HepG2 (cell line): ENCODE data around the gene DNAJC4. TPM values are rescaled to one million over a fixed set of nuclear protein-coding genes. Genes with fewer than 3 reads are reported as not detected.
A peak's percentile ranks its signal among the peaks of the same experiment; 100 is the strongest.

Experiments used
- ATAC-seq: fragments of 200-7000 bp; cut with Tn5 transposase; 3 replicates; pipeline ENCODE4 v1.9.1; 2020; ENCODE audit warnings: mild to moderate bottlenecking, moderate library complexity
- BruUV-seq: library from RNA; stranded (reverse); fragments of 400-500 nt; replicated peaks from 2 replicates; lab custom pipeline; 2021; lab: Mats Ljungman, UMichigan
- CTCF ChIA-PET: fragments of 300-600 bp; formaldehyde crosslinking; extraction: SDS; loops from one replicate; lab custom pipeline; 2021; ENCODE audit warnings: low total read pairs, inconsistent platforms, low intra/inter-chr PET ratio; lab: Yijun Ruan, JAX
- POLR2A ChIA-PET: fragments of 350-600 bp; sonication (Branson Sonifier 250); formaldehyde crosslinking; loops from one replicate; lab custom pipeline; 2020; ENCODE audit warnings: antibody characterized with exemption, inconsistent platforms; lab: Yijun Ruan, JAX
- DNase-seq: peaks from one replicate; pipeline ENCODE4 v3.0.0-alpha.2; 2015; ENCODE audit warnings: low spot score
- FAIRE-seq: peaks from 3 replicates; lab custom pipeline; 2011; peaks lifted over from hg19 to GRCh38; lab: Jason Lieb, UNC
- H2AFZ ChIP-seq: one replicate; pipeline ENCODE4 v1.6.1; 2011; ENCODE audit warnings: low read length, inconsistent platforms
- H3K27ac ChIP-seq: fragments of 300-600 bp; 3 replicates; pipeline ENCODE4 v1.8.0; 2011; ENCODE audit warnings: mixed run types, mild to moderate bottlenecking, mixed read lengths, low read length, inconsistent platforms; ENCODE audit not compliant: insufficient read depth; ENCODE audit errors: extremely low read length
- H3K27me3 ChIP-seq, 2 experiments: fragments of 200-600 bp in 1 of 2; 2 replicates in 1 of 2; 3 replicates in 1 of 2; pipeline versions ENCODE4 v1.6.0 to v1.8.0; 2011; ENCODE audit warnings: low read length in 2 of 2, mild to moderate bottlenecking in 2 of 2, moderate library complexity in 2 of 2, inconsistent platforms in 1 of 2; ENCODE audit not compliant: insufficient read depth in 2 of 2, control insufficient read depth in 1 of 2
- H3K36me3 ChIP-seq, 2 experiments: fragments of 200-600 bp in 1 of 2; replicated peaks in 1 of 2; 2 replicates in 1 of 2; 3 replicates in 1 of 2; pipeline versions ENCODE4 v1.5.1 to v1.8.0; 2011; ENCODE audit warnings: low read length in 2 of 2, inconsistent platforms in 1 of 2; ENCODE audit not compliant: insufficient read depth in 2 of 2, control insufficient read depth in 1 of 2
- H3K4me1 ChIP-seq: 2 replicates; pipeline ENCODE4 v1.5.1; 2012; ENCODE audit warnings: low read length, inconsistent platforms; ENCODE audit not compliant: insufficient read depth
- H3K4me2 ChIP-seq: 2 replicates; pipeline ENCODE4 v1.6.0; 2011; ENCODE audit warnings: low read depth, low read length, inconsistent platforms
- H3K4me3 ChIP-seq, 3 experiments: fragments of 200-600 bp in 1 of 3; sonication (generic), shearing (Covaris generic) in 1 of 3; replicated peaks in 1 of 3; 2 replicates each; pipeline ENCODE4 v1.5.1; 2011 to 2016; ENCODE audit warnings: low read length in 3 of 3, inconsistent platforms in 2 of 3, low read depth in 2 of 3, mild to moderate bottlenecking in 2 of 3, control low read depth in 1 of 3, mixed read lengths in 1 of 3; ENCODE audit not compliant: insufficient read depth in 1 of 3
- H3K79me2 ChIP-seq: one replicate; pipeline ENCODE4 v1.6.1; 2011; ENCODE audit warnings: low read length, inconsistent platforms; ENCODE audit not compliant: insufficient read depth
- H3K9ac ChIP-seq: 2 replicates; pipeline ENCODE4 v1.6.0; 2011; ENCODE audit warnings: mild to moderate bottlenecking, low read depth, low read length, inconsistent platforms; ENCODE audit not compliant: insufficient read depth
- H3K9me3 ChIP-seq: 2 replicates; pipeline ENCODE4 v1.5.1; 2012; ENCODE audit warnings: mild to moderate bottlenecking, low read length
- H4K20me1 ChIP-seq: 2 replicates; pipeline ENCODE4 v1.6.0; 2011; ENCODE audit warnings: inconsistent platforms, mild to moderate bottlenecking, low read length, moderate library complexity; ENCODE audit not compliant: insufficient read depth
- CENPT ChIP-seq: sonication (generic); formaldehyde crosslinking; IDR thresholded peaks from 2 replicates; pipeline ENCODE4 v1.8.0; 2022; ENCODE audit warnings: low read depth, mild to moderate bottlenecking, moderate library complexity, missing genetic modification reagents
- GTF2F1 ChIP-seq: fragments of 150-350 bp; IDR thresholded peaks from 2 replicates; pipeline ENCODE4 v1.6.1; 2014; ENCODE audit warnings: low read length
- HNRNPL ChIP-seq: fragments of 200-400 bp; formaldehyde crosslinking; IDR thresholded peaks from 2 replicates; pipeline ENCODE4 v1.6.1; 2017; ENCODE audit warnings: mild to moderate bottlenecking, low read depth, low read length
- MAFF ChIP-seq: IDR thresholded peaks from 2 replicates; pipeline ENCODE4 v1.6.1; 2011; ENCODE audit warnings: low read depth, low read length, improper control_type of control experiment
- MAFG ChIP-seq: sonication (generic); formaldehyde crosslinking; IDR thresholded peaks from 2 replicates; pipeline ENCODE4 v1.5.1; 2020; ENCODE audit warnings: mild to moderate bottlenecking, missing genetic modification reagents
- REXO4 ChIP-seq: sonication (generic); formaldehyde crosslinking; IDR thresholded peaks from 2 replicates; pipeline ENCODE4 v1.8.0; 2022; ENCODE audit warnings: missing genetic modification reagents, mild to moderate bottlenecking, borderline replicate concordance
- SMC3 ChIP-seq: IDR thresholded peaks from 2 replicates; pipeline ENCODE4 v1.6.1; 2011; ENCODE audit warnings: low read length, improper control_type of control experiment
- SMYD3 ChIP-seq: sonication (generic); formaldehyde crosslinking; IDR thresholded peaks from 2 replicates; pipeline ENCODE4 v1.8.1; 2023; ENCODE audit warnings: mild to moderate bottlenecking, missing genetic modification reagents
- TOE1 ChIP-seq: sonication (generic); formaldehyde crosslinking; IDR thresholded peaks from 2 replicates; pipeline ENCODE4 v1.4.0; 2020; ENCODE audit warnings: mild to moderate bottlenecking, missing genetic modification reagents
- ZFX ChIP-seq: sonication (generic); formaldehyde crosslinking; IDR thresholded peaks from 2 replicates; pipeline ENCODE4 v1.4.0; 2020; ENCODE audit warnings: mild to moderate bottlenecking, low read depth, missing genetic modification reagents, moderate library complexity
- ZNF616 ChIP-seq: sonication (generic); formaldehyde crosslinking; IDR thresholded peaks from 2 replicates; pipeline ENCODE4 v1.5.0; 2020; ENCODE audit warnings: low read depth, mild to moderate bottlenecking, missing genetic modification reagents
- WGBS: methylation state at CpG from one replicate; pipeline ENCODE4 v1.1.6; 2017; ENCODE audit warnings: low lambda C conversion rate; 5-methylcytosine and 5-hydroxymethylcytosine counted together
- in situ Hi-C: cut with HindIII; loops from 2 replicates; pipeline ENCODE4 v1.10.0; 2017; ENCODE audit warnings: low pct_unique_long_range_greater_than_20kb; ENCODE audit not compliant: extremely low pct_ligation_motif_present
- intact Hi-C: fragments of 100-400 bp; cut with micrococcal nuclease; formaldehyde crosslinking; loops from one replicate; pipeline ENCODE4 v1.10.0; 2022; ENCODE audit not compliant: unreplicated experiment
- polyA plus RNA-seq, 8 experiments: library from polyadenylated mRNA; depleted of rRNA in 3 of 8; stranded (reverse) in 7 of 8; unstranded in 1 of 8; fragments of >200 nt; fragmentation: Illumina TruSeq in 4 of 8; extraction: Trizol in 4 of 8; gene quantifications; 2 replicates each; pipeline versions ENCODE4 v1.2.1 to v1.2.3, GENCODE V29; 2011 to 2016; ENCODE audit warnings: low read depth in 4 of 8, missing spikeins in 1 of 8, mixed read lengths in 1 of 8; ENCODE audit not compliant: insufficient read depth in 1 of 8
- total RNA-seq, 5 experiments: library from RNA; depleted of rRNA; stranded (reverse); fragments of >200 nt; fragmentation: Illumina TruSeq; extraction: Trizol; gene quantifications; 2 replicates each; pipeline ENCODE4 v1.2.3, GENCODE V29; 2016; ENCODE audit warnings: low read depth in 1 of 5
- TF ChIP-seq, protein P1 (sequence below): IDR thresholded peaks from 2 replicates; pipeline ENCODE4 v1.6.1; 2016; ENCODE audit warnings: missing genetic modification reagents, missing compliant biosample characterization
- TF ChIP-seq, protein P2 (sequence below): sonication (generic); formaldehyde crosslinking; IDR thresholded peaks from 2 replicates; pipeline ENCODE4 v1.5.0; 2020; ENCODE audit warnings: mild to moderate bottlenecking, missing genetic modification reagents

DNAJC4 gene
- total and polyA plus RNA-seq, 2 of the 13 experiments (the other 11 are each of a cell fraction or from before 2014, with no cell fraction given): 10.3 to 60.8 TPM

DNA sequence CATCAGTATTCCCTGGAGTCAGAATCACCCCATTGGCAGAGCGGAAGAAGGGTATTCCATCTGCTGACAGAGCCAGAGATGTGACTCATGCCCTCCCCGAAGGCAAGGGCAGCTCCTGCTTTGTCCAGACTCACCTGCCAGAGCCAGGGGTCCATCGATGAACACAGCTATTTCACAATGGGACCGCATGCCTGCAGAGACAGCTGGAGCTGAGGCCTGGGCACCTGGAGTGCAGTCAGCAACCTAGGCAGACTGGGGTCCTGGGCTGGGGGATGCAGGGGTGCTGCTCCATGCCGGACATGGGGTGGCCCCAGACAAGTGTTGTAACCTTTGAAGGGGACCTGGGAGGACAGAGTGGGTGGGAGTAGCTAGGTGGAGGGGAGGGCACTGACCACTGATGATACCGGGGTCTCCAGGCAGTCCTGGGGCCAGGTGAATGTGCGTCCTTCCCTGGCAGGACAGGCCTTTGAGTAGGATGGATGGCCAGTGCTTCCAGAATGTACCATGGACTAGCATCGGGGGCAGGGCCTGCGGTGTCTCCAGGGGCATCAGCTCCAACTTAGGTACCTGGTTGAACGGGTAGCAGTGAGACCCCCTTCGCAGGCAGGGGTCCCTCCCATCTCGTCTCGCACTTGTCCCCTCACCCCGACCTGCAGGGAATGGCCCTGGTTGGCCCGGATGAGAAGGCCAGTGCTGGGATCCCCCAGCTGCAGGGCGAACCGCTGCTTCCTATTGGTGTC, 6.0 kb upstream of the DNAJC4 start:
- CTCF ChIA-PET: no interaction called here
- ATAC-seq (no peak), FAIRE-seq (no peak), DNase-seq (no peak)
- POLR2A ChIA-PET: interaction anchor here (1.0 to 2.9 kb wide), 4 partner anchors 20 to 94 kb away, joined by 3 to 13 read pairs (median 4); partner anchors contain the start of genes ESRRA, PRDX5, STIP1 and TRMT112
- Histone ChIP-seq H3K9ac (no peak overlapping the region), H3K79me2 (no peaks in the 10 kb centered on the region), H4K20me1 (no peaks in the 10 kb centered on the region), H3K9me3 (no peaks in the 10 kb centered on the region), H3K4me1 (peaks cover 35% of the 10 kb centered on the region), H3K27me3 (no peaks in the 10 kb centered on the region), H2AFZ (no peak overlapping the region), H3K4me3 (peak overlapping the region in 1 of 3 experiments; percentile 96; a peak in 1 of 6 replicates), H3K27ac (no peak overlapping the region), H3K4me2 (peak overlapping the region; percentile 96; the same call in 1 of the 2 replicates), H3K36me3 (peaks cover 0 to 3% of the 10 kb centered on the region in 2 experiments; a peak in 2 of 5 replicates)
- BruUV-seq: no TSS peak
- in situ Hi-C loops (no loop called here), intact Hi-C loops (no loop called here)
- WGBS: 80% methylated on average over 4 of the region's 17 CpGs
- TF ChIP-seq HNRNPL (no peak), TOE1 (CRISPR knock-in tag) (no peak), ZFX (no peak), SMC3 (no peak)

DNA sequence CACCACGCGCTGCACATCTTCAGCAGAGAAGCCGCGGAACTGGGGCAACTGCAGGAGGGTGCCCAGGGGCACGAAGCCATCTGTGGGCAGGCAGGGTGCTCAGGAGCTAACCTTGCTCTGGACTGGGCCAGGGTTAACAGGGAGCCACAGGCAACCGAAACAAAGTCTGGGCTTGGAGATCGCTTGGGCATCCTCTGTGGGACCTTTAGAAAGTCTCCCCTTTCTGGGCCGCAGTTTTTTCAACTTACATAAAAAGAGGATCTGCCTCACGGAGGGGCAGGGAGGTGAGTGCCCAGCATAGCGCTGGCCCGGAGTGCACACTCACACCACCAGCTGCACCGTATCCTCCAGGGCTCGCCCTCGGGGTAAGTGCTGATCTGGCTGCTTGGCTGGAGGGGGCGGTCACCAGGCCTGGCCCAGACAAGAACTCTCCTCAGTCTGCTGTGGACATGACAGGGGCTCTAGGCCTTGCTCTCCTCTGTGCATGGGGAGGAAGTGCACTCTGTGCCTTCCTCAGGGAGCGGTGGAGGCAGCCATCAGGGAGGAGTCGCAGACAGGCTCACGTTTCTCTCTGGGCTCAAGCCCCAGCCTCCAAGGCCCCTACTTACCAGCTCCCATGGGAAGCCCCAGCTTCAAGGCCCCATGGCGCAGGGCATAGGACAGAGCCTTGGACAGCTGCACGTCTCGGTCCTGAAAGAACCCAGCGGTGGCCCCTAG, 5.3 kb upstream of the DNAJC4 start:
- no peaks in the 10 kb centered on the region for H3K27me3 ChIP-seq
- no TSS peak for BruUV-seq
- peak overlapping the region; percentile 77 for H3K9ac ChIP-seq
- no peak for FAIRE-seq
- peak overlapping the region; percentile 78 to 96 (median 82) for H3K4me3 ChIP-seq
- POLR2A ChIA-PET: interaction anchor here (1.2 to 3.3 kb wide), 7 partner anchors 12 to 93 kb away, joined by 3 to 27 read pairs (median 15); partner anchors contain the start of genes ESRRA, FKBP2, PRDX5 and STIP1
- ATAC-seq: peak; percentile 2
- DNase-seq: no peak
- H2AFZ ChIP-seq: no peak overlapping the region
- CTCF ChIA-PET: no interaction called here
- in situ Hi-C loops (no loop called here), intact Hi-C loops (no loop called here)
- 62% methylated on average over 13 of the region's 22 CpGs for WGBS
- H4K20me1 ChIP-seq: no peaks in the 10 kb centered on the region
- peaks cover 41% of the 10 kb centered on the region for H3K4me1 ChIP-seq
- H3K27ac ChIP-seq: peak overlapping the region; percentile 44
- peak overlapping the region; percentile 96 for H3K4me2 ChIP-seq
- no peaks in the 10 kb centered on the region for H3K79me2 ChIP-seq
- no peaks in the 10 kb centered on the region for H3K9me3 ChIP-seq
- H3K36me3 ChIP-seq: peaks cover 0 to 3% of the 10 kb centered on the region in 2 experiments; a peak in 2 of 5 replicates
- TF ChIP-seq, protein P1, sequence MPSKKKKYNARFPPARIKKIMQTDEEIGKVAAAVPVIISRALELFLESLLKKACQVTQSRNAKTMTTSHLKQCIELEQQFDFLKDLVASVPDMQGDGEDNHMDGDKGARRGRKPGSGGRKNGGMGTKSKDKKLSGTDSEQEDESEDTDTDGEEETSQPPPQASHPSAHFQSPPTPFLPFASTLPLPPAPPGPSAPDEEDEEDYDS (CRISPR knock-in tag): no peak
- TF ChIP-seq GTF2F1 (no peak), MAFF (no peak), MAFG (CRISPR knock-in tag) (no peak), ZNF616 (CRISPR knock-in tag) (0 out of 2 replicates have a peak, but pooled peaks have one; percentile 39), SMYD3 (no peak), REXO4 (CRISPR knock-in tag) (no peak), CENPT (peak; percentile 7; the same call in 1 of the 2 replicates)
- TF ChIP-seq, protein P2, sequence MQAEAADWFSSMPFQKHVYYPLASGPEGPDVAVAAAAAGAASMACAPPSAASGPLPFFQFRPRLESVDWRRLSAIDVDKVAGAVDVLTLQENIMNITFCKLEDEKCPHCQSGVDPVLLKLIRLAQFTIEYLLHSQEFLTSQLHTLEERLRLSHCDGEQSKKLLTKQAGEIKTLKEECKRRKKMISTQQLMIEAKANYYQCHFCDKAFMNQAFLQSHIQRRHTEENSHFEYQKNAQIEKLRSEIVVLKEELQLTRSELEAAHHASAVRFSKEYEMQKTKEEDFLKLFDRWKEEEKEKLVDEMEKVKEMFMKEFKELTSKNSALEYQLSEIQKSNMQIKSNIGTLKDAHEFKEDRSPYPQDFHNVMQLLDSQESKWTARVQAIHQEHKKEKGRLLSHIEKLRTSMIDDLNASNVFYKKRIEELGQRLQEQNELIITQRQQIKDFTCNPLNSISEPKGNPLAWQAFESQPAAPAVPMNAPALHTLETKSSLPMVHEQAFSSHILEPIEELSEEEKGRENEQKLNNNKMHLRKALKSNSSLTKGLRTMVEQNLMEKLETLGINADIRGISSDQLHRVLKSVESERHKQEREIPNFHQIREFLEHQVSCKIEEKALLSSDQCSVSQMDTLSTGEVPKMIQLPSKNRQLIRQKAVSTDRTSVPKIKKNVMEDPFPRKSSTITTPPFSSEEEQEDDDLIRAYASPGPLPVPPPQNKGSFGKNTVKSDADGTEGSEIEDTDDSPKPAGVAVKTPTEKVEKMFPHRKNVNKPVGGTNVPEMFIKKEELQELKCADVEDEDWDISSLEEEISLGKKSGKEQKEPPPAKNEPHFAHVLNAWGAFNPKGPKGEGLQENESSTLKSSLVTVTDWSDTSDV (CRISPR knock-in tag): 0 out of 2 replicates have a peak, but pooled peaks have one; percentile 51
